SHP77 (cell line): ENCODE results near the gene IRF8.
"Not testable (repeated sequence)": the region's sequence is repeated elsewhere in the genome, so short reads cannot be mapped to it uniquely, and the experiment has no call there.

ENCODE experiments used
- DNase-seq, 2 experiments: peaks; one replicate each; lab custom pipeline; 2025; lab: John Stamatoyannopoulos, UW

The IRF8 gene, protein sequence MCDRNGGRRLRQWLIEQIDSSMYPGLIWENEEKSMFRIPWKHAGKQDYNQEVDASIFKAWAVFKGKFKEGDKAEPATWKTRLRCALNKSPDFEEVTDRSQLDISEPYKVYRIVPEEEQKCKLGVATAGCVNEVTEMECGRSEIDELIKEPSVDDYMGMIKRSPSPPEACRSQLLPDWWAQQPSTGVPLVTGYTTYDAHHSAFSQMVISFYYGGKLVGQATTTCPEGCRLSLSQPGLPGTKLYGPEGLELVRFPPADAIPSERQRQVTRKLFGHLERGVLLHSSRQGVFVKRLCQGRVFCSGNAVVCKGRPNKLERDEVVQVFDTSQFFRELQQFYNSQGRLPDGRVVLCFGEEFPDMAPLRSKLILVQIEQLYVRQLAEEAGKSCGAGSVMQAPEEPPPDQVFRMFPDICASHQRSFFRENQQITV

GRCh38 chr16:85898521-85899442, at the start of gene IRF8:
Gene IRF8 (plus strand): TSS chr16:85899162. CDS start chr16:85903016, 3,854 bp downstream.
- DNase-seq = no peak

DNA sequence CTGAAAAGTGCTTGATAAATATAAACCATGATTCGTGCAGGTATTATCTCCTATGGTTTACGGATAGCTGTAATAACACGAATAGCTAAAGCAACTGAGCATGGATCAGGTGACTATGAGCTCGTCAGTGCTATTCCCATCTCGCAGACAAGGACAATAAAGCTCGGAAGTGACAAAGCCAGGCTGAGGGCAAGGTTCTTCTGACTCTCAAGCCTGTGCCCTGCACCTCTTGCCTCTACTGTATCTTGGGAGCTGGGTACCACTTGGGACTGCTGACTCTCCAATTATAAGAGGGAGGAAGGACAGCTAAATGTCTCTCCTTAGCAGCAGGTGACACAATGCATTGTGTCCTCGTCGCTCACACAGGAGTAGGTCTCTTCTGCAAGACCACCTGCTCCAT, 49.6 kb upstream of the IRF8 start:
- no peak for DNase-seq

DNA sequence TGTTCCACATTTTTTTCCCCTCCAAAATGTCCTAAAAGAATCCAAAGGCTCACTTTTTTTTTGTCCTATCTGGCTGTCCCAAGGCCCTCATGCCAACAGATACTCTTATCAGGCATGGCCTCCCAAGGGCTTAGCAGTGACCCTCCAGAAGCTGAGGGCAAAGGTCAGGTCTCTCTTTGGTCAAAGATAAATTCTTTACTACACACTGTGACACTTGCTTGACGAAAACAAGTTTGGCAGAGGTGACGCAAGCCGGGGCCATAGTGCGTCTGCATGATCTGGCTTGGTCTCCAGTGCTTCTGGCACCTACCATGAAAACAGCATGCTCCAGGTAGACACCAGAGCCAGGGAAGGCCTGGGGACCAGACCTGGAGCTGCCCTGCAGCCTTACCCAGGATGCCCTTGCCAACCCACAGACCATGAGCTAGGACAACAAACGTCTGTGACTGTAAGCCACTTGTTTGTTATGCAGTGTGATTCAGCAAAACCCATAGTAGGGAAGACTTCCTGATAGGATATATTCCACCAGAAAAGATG, 48.5 kb upstream of the IRF8 start:
- no peak for DNase-seq

DNA sequence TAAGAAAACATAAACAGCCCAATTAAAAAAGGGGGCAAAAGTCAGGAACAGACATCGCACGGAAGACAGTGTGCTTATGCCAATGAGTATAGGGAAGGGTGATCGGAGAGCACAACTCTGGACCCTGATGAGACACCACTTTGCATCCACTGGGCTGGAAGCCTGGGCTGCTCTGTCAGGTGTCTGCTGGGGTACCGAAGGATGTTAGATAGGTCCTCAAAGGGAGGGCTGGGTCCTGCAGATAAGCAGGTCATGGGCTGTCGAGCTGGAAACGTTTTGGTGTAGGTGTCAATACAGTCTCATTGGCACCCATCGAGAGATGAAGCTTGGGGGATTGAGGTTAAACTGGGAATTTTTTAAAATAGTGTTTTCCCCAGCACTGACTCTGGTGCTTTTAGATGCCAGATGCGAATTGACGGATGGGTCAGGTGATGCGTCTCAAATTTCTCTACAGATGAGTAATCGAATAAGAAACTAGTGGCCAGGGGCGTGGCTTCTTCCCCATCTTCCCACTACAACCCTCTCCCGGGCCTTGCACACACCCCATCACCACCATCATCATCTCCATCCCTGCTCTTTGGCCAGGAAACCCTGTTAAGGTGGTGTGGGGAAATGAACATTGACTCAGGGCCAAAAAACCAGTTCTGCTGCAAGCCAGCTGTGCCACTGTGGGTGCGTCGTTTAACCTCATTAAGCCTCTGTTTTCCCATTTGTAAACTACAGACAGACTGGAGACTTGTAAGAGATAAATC, 47.8 kb upstream of the IRF8 start:
- no peak for DNase-seq

DNA sequence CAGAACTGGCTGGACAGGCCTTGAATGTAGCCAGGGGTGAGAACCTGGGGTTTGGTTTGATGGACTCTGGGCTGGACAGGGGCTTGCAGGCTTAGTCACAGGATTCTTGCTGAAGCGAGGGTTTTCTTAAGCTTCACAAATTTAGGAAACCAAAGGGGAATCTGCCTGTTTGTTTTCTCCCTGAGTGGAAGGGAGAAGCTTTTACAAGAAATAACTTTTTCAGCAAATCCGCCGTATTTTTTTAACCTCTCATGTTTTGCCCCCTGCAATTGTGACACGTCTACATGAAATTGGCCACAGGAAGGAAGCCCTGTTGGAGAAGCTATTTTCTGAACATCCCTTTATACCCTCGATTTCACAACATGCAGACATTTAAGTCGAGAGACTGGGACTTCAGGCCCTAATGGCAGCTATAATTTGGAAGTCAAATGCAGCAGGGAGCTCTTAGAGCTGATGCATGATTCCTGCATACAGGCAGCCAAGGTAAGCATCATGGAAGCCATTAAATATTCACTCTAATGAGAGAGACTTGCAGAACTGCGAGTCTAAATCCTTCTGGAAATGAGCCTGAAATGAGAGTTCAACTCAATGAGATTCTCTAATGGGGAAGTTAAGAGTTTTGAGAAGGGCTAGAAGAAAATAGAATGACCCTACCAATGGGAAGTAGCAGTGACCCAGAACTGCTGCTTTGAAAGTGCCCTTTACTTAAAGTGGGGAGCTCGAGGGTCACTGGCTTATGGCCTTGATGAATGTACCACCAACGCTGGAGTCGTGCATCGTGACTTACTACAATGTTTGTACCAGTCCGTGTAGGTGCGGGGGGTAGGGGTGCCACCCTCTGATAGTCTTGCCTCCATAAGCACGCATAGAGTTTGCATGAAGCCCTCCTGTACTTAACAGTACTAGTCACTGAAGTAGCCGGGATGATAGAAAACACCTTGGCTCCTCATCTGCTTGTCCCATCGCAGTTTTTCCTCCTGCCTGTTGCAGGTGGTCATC, 45.1 kb upstream of the IRF8 start:
- DNase-seq = no peak

- DNase-seq = no peak
Observed at GRCh38 chr16:85854935-85855334, 44.0 kb upstream of the IRF8 start.

DNA sequence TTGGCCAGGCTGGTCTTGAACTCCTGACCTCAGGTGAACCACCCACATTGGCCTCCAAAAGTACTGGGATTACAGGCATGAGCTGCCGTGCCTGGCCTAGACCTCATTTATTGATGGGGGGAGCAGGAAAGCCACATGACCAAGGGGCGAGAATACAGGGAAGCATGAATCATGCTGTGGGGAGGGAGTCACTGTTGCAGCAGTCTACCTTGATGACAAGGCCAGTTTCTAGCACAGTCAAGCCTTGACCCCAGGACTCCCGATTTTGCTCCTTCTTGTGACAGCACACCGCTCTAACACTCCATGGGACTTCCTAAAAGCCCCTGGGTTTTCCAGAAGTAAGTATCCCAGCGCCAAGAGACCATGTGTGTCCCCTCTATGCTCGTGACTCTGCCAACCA, 42.9 kb upstream of the IRF8 start:
- no peak for DNase-seq

GRCh38 chr16:85856585-85856984, 42.4 kb upstream of the IRF8 start:
- DNase-seq = no peak

- no peak for DNase-seq
Observed at GRCh38 chr16:85857406-85857805, 41.6 kb upstream of the IRF8 start.

DNA sequence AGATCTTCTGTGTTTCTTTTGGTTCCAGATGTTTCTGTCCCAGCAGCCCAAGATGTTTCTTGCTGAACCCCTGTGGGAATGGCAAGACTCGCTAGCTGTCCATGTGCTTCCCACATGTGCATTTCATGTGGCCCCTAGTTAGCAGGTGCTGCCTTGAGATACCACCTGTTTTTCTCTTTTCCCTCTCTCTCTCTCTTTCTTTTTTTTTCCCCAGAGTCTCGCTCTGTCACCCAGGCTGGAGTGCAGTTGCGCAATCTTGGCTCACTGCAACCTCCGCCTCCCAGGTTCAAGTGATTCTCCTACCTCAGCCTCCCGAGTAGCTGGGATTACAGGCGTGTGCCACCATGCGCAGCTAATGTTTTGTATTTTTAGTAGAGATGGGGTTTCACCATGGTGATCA, 40.4 kb upstream of the IRF8 start:
- not testable (repeated sequence) for DNase-seq

- DNase-seq = no peak
Observed at GRCh38 chr16:85858984-85859817, 39.8 kb upstream of the IRF8 start.

GRCh38 chr16:85859818-85860125, 39.2 kb upstream of the IRF8 start:
- DNase-seq = no peak

DNA sequence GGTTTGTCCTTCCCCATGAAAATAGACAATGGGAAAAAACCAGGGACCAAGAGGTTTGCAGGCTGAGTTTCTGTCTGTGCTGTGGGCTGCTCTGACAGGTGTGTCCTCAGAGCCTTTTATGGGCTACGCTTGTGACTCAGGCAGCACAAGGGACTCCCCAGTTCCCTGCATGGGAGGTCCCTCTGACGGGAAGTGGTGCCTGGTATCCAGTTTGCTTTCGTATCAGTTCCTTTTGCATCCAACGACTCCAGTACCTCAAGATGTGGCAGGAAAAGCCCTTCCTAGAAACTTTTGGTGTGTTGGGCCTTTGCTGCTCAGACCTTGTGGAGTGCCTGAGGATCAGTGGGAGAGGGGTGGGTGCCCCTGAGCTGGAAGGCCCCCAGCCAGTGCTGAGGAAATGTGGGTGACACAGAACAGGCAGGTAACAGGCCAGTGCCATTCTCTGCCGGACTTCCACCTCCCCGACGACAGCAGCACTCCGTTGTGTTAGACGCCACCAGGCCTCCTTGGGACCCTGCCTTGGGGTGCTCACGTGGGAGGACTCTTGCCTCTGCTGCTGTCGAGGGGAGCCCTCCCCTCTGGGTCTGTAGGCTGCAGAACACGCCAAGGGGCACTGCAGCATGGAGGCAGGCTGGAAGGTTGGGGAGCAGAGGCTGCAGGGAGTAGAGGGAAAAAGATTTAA, 38.4 kb upstream of the IRF8 start:
- no peak for DNase-seq

- DNase-seq = no peak
Observed at GRCh38 chr16:85861095-85861825, 37.7 kb upstream of the IRF8 start.

- no peak for DNase-seq
Observed at GRCh38 chr16:85862476-85863383, 36.2 kb upstream of the IRF8 start.

- no peak for DNase-seq
Observed at GRCh38 chr16:85863384-85863774, 35.6 kb upstream of the IRF8 start.

- DNase-seq = no peak
Observed at GRCh38 chr16:85864965-85865364, 34.0 kb upstream of the IRF8 start.

GRCh38 chr16:85867189-85867588, 31.8 kb upstream of the IRF8 start:
- DNase-seq = no peak
